Sigmoid colon (tissue), 4 donors: ENCODE results near the gene TBX4.

Experiments used
- CTCF ChIP-seq, 4 experiments: fragments of 450-650 bp in 3 of 4; fragments of 200-600 bp in 1 of 4; IDR thresholded peaks; one replicate each; pipeline ENCODE4 v1.5.1; 2016 to 2019; ENCODE audit warnings: antibody characterized with exemption in 4 of 4, mild to moderate bottlenecking in 3 of 4, moderate library complexity in 2 of 4
- POLR2A ChIP-seq, 2 donors: fragments of 450-650 bp; IDR thresholded peaks; one replicate each; pipeline ENCODE4 v1.6.1; 2016; ENCODE audit warnings: antibody characterized with exemption in 2 of 2, mild to moderate bottlenecking in 2 of 2, moderate library complexity in 2 of 2
- POLR2AphosphoS5 ChIP-seq, 4 donors: sonication (generic); formaldehyde crosslinking; IDR thresholded peaks; one replicate each; pipeline ENCODE4 v1.6.1; 2017; ENCODE audit warnings: antibody characterized with exemption in 4 of 4

GRCh38 chr17:61517843-61518606 lies 65.8 kb downstream of the TBX4 start:
- TF ChIP-seq POLR2AphosphoS5 (IDR thresholded peaks at IDR 0.05) (no peak), CTCF (IDR thresholded peaks at IDR 0.05) (no peak), POLR2A (IDR thresholded peaks at IDR 0.05) (no peak)
